HepG2 (cell line): ENCODE results near the gene QPCT. TPM values are rescaled to one million over a fixed set of nuclear protein-coding genes. Genes with fewer than 3 reads are reported as not detected.

Experiments
- ATAC-seq: fragments of 200-7000 bp; cut with Tn5 transposase; 3 replicates; pipeline ENCODE4 v1.9.1; 2020; ENCODE audit warnings: mild to moderate bottlenecking, moderate library complexity
- BruUV-seq: library from RNA; stranded (reverse); fragments of 400-500 nt; replicated peaks from 2 replicates; lab custom pipeline; 2021; lab: Mats Ljungman, UMichigan
- CTCF ChIA-PET: fragments of 300-600 bp; formaldehyde crosslinking; extraction: SDS; loops from one replicate; lab custom pipeline; 2021; ENCODE audit warnings: low total read pairs, inconsistent platforms, low intra/inter-chr PET ratio; lab: Yijun Ruan, JAX
- POLR2A ChIA-PET: fragments of 350-600 bp; sonication (Branson Sonifier 250); formaldehyde crosslinking; loops from one replicate; lab custom pipeline; 2020; ENCODE audit warnings: antibody characterized with exemption, inconsistent platforms; lab: Yijun Ruan, JAX
- DNase-seq: peaks from one replicate; pipeline ENCODE4 v3.0.0-alpha.2; 2015; ENCODE audit warnings: low spot score
- FAIRE-seq: peaks from 3 replicates; lab custom pipeline; 2011; peaks lifted over from hg19 to GRCh38; lab: Jason Lieb, UNC
- H2AFZ ChIP-seq: one replicate; pipeline ENCODE4 v1.6.1; 2011; ENCODE audit warnings: low read length, inconsistent platforms
- H3K27ac ChIP-seq: fragments of 300-600 bp; 3 replicates; pipeline ENCODE4 v1.8.0; 2011; ENCODE audit warnings: mixed run types, mild to moderate bottlenecking, mixed read lengths, low read length, inconsistent platforms; ENCODE audit not compliant: insufficient read depth; ENCODE audit errors: extremely low read length
- H3K27me3 ChIP-seq, 2 experiments: fragments of 200-600 bp in 1 of 2; 2 replicates in 1 of 2; 3 replicates in 1 of 2; pipeline versions ENCODE4 v1.6.0 to v1.8.0; 2011; ENCODE audit warnings: low read length in 2 of 2, mild to moderate bottlenecking in 2 of 2, moderate library complexity in 2 of 2, inconsistent platforms in 1 of 2; ENCODE audit not compliant: insufficient read depth in 2 of 2, control insufficient read depth in 1 of 2
- H3K36me3 ChIP-seq, 2 experiments: fragments of 200-600 bp in 1 of 2; replicated peaks in 1 of 2; 2 replicates in 1 of 2; 3 replicates in 1 of 2; pipeline versions ENCODE4 v1.5.1 to v1.8.0; 2011; ENCODE audit warnings: low read length in 2 of 2, inconsistent platforms in 1 of 2; ENCODE audit not compliant: insufficient read depth in 2 of 2, control insufficient read depth in 1 of 2
- H3K4me1 ChIP-seq: 2 replicates; pipeline ENCODE4 v1.5.1; 2012; ENCODE audit warnings: low read length, inconsistent platforms; ENCODE audit not compliant: insufficient read depth
- H3K4me2 ChIP-seq: 2 replicates; pipeline ENCODE4 v1.6.0; 2011; ENCODE audit warnings: low read depth, low read length, inconsistent platforms
- H3K4me3 ChIP-seq, 3 experiments: fragments of 200-600 bp in 1 of 3; sonication (generic), shearing (Covaris generic) in 1 of 3; replicated peaks in 1 of 3; 2 replicates each; pipeline ENCODE4 v1.5.1; 2011 to 2016; ENCODE audit warnings: low read length in 3 of 3, inconsistent platforms in 2 of 3, low read depth in 2 of 3, mild to moderate bottlenecking in 2 of 3, control low read depth in 1 of 3, mixed read lengths in 1 of 3; ENCODE audit not compliant: insufficient read depth in 1 of 3
- H3K79me2 ChIP-seq: one replicate; pipeline ENCODE4 v1.6.1; 2011; ENCODE audit warnings: low read length, inconsistent platforms; ENCODE audit not compliant: insufficient read depth
- H3K9ac ChIP-seq: 2 replicates; pipeline ENCODE4 v1.6.0; 2011; ENCODE audit warnings: mild to moderate bottlenecking, low read depth, low read length, inconsistent platforms; ENCODE audit not compliant: insufficient read depth
- H3K9me3 ChIP-seq: 2 replicates; pipeline ENCODE4 v1.5.1; 2012; ENCODE audit warnings: mild to moderate bottlenecking, low read length
- H4K20me1 ChIP-seq: 2 replicates; pipeline ENCODE4 v1.6.0; 2011; ENCODE audit warnings: inconsistent platforms, mild to moderate bottlenecking, low read length, moderate library complexity; ENCODE audit not compliant: insufficient read depth
- EEA1 ChIP-seq: sonication (generic); formaldehyde crosslinking; IDR thresholded peaks from 2 replicates; pipeline ENCODE4 v1.5.1; 2020; ENCODE audit warnings: mild to moderate bottlenecking, missing genetic modification reagents, borderline replicate concordance
- TFAP4 ChIP-seq: sonication (generic); IDR thresholded peaks from 2 replicates; pipeline ENCODE4 v1.6.1; 2016; ENCODE audit warnings: low read depth, borderline replicate concordance
- USF2 ChIP-seq, 2 experiments: sonication (generic) in 1 of 2; formaldehyde crosslinking in 1 of 2; IDR thresholded peaks; 2 replicates each; pipeline versions ENCODE4 v1.5.1 to v1.6.1; 2011 to 2020; ENCODE audit warnings: borderline replicate concordance in 1 of 2, low read depth in 1 of 2, low read length in 1 of 2, mild to moderate bottlenecking in 1 of 2, missing genetic modification reagents in 1 of 2, moderate library complexity in 1 of 2
- ZNF235 ChIP-seq: sonication (generic); formaldehyde crosslinking; IDR thresholded peaks from 2 replicates; pipeline ENCODE4 v1.8.1; 2023; ENCODE audit warnings: mild to moderate bottlenecking, missing genetic modification reagents, borderline replicate concordance
- ZNF30 ChIP-seq: sonication (generic); formaldehyde crosslinking; IDR thresholded peaks from 2 replicates; pipeline ENCODE4 v1.5.0; 2020; ENCODE audit warnings: mild to moderate bottlenecking, missing genetic modification reagents
- ZNF333 ChIP-seq: sonication (generic); formaldehyde crosslinking; IDR thresholded peaks from 2 replicates; pipeline ENCODE4 v1.4.0; 2020; ENCODE audit warnings: mild to moderate bottlenecking, missing genetic modification reagents, borderline replicate concordance
- ZNF704 ChIP-seq: sonication (generic); formaldehyde crosslinking; IDR thresholded peaks from 2 replicates; pipeline ENCODE4 v1.8.1; 2023; ENCODE audit warnings: mild to moderate bottlenecking, inconsistent platforms, moderate library complexity, missing genetic modification reagents, borderline replicate concordance
- ZNF713 ChIP-seq: sonication (generic); formaldehyde crosslinking; IDR thresholded peaks from 2 replicates; pipeline ENCODE4 v1.4.0; 2020; ENCODE audit warnings: mild to moderate bottlenecking, missing genetic modification reagents
- ZNF781 ChIP-seq: sonication (generic); formaldehyde crosslinking; IDR thresholded peaks from 2 replicates; pipeline ENCODE4 v1.5.1; 2020; ENCODE audit warnings: borderline replicate concordance, mild to moderate bottlenecking, missing genetic modification reagents; ENCODE audit errors: not compliant biosample characterization
- ZSCAN30 ChIP-seq: sonication (generic); formaldehyde crosslinking; IDR thresholded peaks from 2 replicates; pipeline ENCODE4 v1.5.0; 2020; ENCODE audit warnings: mild to moderate bottlenecking, missing genetic modification reagents
- WGBS: methylation state at CpG from one replicate; pipeline ENCODE4 v1.1.6; 2017; ENCODE audit warnings: low lambda C conversion rate; 5-methylcytosine and 5-hydroxymethylcytosine counted together
- in situ Hi-C: cut with HindIII; loops from 2 replicates; pipeline ENCODE4 v1.10.0; 2017; ENCODE audit warnings: low pct_unique_long_range_greater_than_20kb; ENCODE audit not compliant: extremely low pct_ligation_motif_present
- intact Hi-C: fragments of 100-400 bp; cut with micrococcal nuclease; formaldehyde crosslinking; loops from one replicate; pipeline ENCODE4 v1.10.0; 2022; ENCODE audit not compliant: unreplicated experiment
- polyA plus RNA-seq, 8 experiments: library from polyadenylated mRNA; depleted of rRNA in 3 of 8; stranded (reverse) in 7 of 8; unstranded in 1 of 8; fragments of >200 nt; fragmentation: Illumina TruSeq in 4 of 8; extraction: Trizol in 4 of 8; gene quantifications; 2 replicates each; pipeline versions ENCODE4 v1.2.1 to v1.2.3, GENCODE V29; 2011 to 2016; ENCODE audit warnings: low read depth in 4 of 8, missing spikeins in 1 of 8, mixed read lengths in 1 of 8; ENCODE audit not compliant: insufficient read depth in 1 of 8
- total RNA-seq, 5 experiments: library from RNA; depleted of rRNA; stranded (reverse); fragments of >200 nt; fragmentation: Illumina TruSeq; extraction: Trizol; gene quantifications; 2 replicates each; pipeline ENCODE4 v1.2.3, GENCODE V29; 2016; ENCODE audit warnings: low read depth in 1 of 5

The QPCT gene
- total and polyA plus RNA-seq, 2 of the 13 experiments (the other 11 are each of a cell fraction or from before 2014, with no cell fraction given) = 0.77 to 1.2 TPM

- TF ChIP-seq ZNF704 (CRISPR knock-in tag) = no peak
- no peak for TF ChIP-seq USF2 (IDR thresholded peaks at IDR 0.05; ENCODE audit: low read depth, low read length)
- TF ChIP-seq USF2 (CRISPR knock-in tag; IDR thresholded peaks at IDR 0.05; ENCODE audit: borderline replicate concordance) = no peak
Observed at GRCh38 chr2:37365669-37366068, 21.2 kb downstream of the QPCT start (continued).

- ATAC-seq (no peak), FAIRE-seq (no peak), DNase-seq (no peak)
- Histone ChIP-seq H3K9me3 (no peaks in the 10 kb centered on the region), H2AFZ (no peak overlapping the region), H3K79me2 (no peaks in the 10 kb centered on the region), H3K4me3 (no peak overlapping the region), H3K27ac (no peak overlapping the region), H3K4me1 (no peaks in the 10 kb centered on the region), H3K36me3 (no peaks in the 10 kb centered on the region), H3K9ac (no peak overlapping the region), H3K27me3 (no peaks in the 10 kb centered on the region; a peak in 3 of 5 replicates), H4K20me1 (no peaks in the 10 kb centered on the region), H3K4me2 (no peak overlapping the region)
- intact Hi-C loops (no loop called here), in situ Hi-C loops (no loop called here)
- WGBS = 12% methylated on average over 4 of the region's 4 CpGs
- TF ChIP-seq ZNF713 (CRISPR knock-in tag) (no peak), ZNF781 (CRISPR knock-in tag) (no peak), ZNF235 (CRISPR knock-in tag) (no peak), ZNF30 (CRISPR knock-in tag) (no peak), ZSCAN30 (CRISPR knock-in tag) (no peak), TFAP4 (no peak), ZNF333 (no peak), EEA1 (no peak)
- CTCF ChIA-PET = no interaction called here
- BruUV-seq = no TSS peak
- POLR2A ChIA-PET = no interaction called here
Observed at GRCh38 chr2:37366773-37367172, 22.3 kb downstream of the QPCT start.
